GM10847 (cell line): ENCODE results near the gene MIS18A.

ENCODE experiments used
- POLR2A ChIP-seq: IDR thresholded peaks from 2 replicates; pipeline ENCODE4 v1.6.1; 2011; ENCODE audit not compliant: insufficient read length; ENCODE audit errors: extremely low read depth

Gene MIS18A

DNA sequence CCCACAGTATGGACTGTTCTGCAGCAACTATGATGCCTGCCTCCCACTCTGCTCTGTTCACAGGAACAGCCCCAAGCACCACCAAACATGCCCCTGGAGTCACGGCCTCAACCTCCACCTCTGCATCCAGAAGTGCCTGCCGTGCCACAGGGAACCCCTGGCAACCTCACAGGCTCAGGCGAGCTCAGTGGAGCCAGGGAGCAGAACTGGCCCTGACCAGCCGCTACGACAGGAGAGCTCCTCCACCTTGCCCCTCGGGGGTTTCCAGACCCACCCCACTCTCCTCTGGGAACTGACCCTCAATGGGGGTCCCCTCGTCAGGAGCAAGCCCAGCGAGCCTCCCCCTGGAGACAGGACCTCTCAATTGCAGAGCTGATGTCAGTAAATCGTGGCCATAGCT, 32.8 kb upstream of the MIS18A start:
- no peak for TF ChIP-seq POLR2A

DNA sequence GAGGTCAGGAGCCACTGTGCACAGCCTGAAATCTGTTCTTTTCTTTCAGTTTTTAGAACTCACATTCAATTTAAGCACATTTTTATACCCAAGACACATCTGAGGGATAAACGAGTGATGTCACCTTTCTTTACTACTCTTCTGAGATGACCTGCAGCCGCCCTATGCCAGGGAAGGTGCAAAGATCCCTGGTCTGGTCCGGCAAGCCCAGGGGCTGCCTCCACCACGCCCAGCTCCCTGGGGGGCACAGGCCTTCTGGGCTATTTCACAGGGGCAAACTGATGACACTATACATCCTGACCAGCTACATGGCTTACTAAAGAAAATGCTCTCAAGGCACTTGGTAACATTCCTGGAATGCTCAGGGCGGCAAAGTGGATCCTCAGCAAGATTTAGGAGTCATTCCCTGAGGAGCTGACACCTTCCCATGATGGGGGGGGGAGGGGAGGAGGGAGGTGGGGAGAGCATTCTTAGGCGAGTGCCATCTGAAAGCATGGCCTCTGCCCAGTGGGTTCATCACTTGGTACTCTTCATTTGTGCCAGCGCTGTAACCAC, 31.1 kb upstream of the MIS18A start:
- no peak for TF ChIP-seq POLR2A

DNA sequence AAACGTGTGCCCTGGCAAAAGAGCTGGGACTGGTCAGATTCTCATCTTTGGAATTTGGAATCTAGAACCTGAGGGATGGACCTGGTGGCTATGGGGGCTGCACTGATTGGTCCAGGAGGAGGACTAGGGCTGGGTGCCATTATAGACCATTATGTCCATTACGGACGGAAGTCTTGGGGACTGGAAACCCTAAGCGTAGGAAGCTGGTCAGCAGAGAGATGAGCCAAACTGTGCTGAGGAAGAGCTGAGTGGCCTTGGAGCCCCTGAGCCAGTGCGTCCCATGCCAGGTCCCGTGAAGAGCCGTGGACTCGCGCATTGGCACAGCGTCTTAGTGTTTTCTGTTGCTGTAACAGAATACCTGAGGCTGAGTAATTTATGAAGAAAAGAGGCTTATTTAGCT, 29.8 kb upstream of the MIS18A start:
- TF ChIP-seq POLR2A, result no peak

DNA sequence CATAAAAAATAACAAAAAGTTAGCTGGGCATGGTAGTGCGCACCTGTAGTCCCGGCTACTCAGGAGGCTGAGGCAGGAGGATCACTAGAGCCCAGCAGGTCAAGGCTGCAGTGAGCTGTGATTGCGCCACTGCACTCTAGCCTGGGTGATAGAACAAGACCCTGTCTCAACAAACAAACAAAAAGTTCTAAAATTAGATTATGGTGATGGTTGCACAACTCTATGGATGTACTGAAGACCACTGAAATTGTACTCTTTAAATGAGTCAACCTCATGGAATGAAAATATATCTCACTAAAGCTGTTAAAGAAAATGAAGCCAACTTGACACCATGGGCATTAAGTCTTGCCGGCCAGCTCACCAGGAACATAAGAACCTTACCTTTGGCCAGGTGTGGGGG, 28.9 kb upstream of the MIS18A start:
- no peak for TF ChIP-seq POLR2A

DNA sequence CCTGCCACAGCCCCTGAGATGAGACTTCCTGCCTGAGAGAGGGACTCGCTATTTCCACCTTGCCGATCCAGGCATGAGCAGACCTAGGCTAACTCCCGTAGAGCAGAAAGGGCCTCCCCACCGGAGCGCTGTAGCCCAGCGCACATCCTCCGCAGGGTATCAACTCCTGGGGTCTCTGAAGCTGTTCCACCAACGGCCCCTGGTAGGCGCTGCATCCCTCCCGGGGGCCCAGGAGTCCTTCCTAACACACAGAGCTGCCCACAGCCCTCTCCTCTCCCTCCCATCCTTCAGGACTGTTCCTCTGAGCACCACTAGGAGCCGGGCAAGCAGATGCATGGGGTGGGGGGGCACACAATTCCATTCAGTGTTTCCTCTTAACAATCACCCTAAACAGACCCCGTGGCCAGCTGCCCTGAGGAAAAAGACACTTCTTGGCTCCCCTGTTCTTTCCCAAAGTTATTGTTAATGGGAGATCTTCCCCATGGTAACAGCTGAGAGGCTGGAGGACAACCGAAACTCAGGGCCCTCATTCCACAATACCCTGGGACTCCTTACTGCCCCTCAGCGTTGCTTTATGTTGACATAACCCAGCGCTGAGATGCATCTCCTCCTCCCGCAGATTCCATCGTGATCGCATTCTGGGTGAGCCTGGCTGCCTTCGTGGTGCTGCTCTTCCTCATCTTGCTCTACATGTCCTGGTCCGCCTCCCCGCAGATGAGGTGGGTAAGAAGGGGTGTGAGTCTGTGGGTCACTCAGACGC, 27.4 kb upstream of the MIS18A start:
- TF ChIP-seq POLR2A, result no peak

DNA sequence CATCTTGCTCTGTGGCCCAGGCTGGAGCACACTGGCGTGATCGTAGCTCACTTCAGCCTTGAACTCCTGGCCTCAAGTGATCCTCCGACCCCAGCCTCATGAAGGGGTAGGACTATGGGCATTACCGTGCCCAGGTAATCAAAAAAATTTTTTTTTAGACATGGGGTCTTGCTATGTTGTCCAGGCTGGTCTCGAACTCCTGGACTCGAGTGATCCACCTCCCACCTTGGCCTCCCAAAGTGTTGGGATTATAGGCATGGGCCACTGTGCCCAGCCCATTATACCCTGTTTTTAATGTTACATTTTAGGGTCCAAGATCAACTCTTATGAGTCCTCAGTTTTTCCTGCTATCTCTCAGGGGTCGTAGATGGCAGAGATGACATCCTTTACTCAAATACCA, 26.1 kb upstream of the MIS18A start:
- no peak for TF ChIP-seq POLR2A

DNA sequence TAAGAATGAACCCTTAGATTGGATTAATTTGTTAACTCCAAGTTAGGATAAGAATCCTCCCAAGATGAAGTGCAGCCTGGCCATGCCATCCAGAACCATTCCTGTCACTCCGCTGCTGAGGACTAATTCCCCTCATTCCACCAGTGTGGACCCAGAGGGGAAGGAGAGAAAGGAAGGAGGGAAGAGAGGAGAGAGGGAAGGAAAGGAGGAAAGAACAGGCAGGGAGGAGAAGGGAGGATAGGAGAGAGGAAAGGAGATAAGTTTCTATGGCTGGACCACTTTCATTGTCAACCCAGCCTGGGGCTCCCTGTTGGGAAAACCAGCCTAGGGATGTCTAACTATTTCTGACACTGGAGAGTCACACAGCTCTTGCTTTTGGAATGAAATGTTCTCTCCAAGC, 24.5 kb upstream of the MIS18A start:
- TF ChIP-seq POLR2A, result no peak

DNA sequence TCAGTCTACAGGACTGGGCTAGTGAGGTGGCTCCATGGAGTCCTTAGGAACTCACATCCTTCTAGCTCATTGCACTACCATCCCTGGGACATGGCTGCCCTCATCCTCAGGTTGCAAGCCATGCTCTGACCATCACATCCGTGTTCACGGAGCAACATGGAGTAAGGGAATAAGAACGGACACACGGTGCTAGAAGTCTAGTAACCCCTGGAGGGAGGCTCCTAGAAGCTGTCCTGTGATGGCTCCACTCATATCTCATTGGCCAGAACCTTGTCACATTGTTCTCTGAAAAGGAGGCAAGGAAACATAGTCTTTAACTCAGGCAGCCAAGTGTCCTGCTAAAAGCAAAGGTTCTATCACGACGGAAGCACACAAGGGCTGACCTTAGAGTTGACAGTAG, 23.7 kb upstream of the MIS18A start:
- TF ChIP-seq POLR2A, result no peak

DNA sequence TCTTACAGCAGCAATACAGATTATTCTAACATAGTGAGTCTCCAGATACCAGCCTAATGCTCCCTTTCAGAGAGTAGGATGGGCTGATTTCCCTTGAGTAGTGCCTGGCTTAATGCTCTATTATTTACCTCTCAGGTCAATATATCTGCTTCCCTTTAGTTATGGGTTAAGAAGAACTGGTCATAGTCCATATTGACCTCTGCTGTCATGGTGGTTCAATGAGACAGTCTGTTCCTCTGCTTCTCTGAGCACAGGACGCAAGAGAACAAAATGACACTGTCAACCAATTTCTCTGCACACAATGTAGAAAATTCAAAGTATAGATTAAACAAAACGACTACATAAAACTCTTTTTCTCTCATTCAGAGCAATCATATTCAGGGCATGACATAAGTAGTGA, 22.7 kb upstream of the MIS18A start:
- TF ChIP-seq POLR2A, result no peak

DNA sequence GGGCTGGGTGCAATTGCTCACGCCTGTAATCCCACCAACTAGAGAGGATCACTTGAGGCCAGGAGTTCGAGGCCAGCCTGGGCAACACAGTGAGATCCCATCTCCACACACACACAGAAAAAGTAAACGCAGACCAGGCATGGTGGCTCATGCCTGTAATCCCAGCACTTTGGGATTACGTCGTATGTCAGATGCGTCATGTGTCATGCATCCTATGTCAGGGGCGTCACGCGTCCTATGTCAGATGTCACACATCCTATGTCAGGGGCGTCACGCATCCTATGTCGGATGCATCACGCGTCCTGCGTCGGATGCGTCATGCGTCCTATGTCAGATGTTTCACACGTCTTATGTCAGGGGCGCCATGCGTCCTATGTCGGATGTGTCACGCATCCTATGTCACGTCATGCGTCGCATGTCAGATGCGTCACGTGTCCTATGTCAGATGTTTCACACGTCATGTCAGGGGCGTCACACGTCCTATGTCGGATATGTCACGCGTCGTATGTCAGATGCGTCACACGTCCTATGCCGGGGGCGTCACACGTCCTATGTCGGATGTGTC, 21.4 kb upstream of the MIS18A start:
- TF ChIP-seq POLR2A, result no peak

DNA sequence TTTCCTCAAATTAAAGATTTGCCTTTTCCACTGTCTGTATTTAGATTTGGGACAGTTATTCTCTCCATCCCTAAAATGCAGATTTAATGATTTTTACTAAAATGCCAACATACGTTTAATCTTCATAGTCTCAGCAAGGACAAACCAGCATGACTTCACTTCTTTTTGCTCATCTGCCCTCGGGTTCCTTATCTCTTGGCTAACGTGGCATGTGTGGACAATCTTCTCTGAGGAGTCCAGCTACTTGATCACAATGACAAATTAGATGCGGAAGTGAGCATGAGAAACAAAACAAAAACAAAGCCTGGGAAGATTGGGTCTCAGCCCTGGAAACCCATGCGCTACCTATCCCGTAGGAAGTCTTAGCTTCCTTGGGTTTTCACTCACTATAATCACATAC, 20.8 kb upstream of the MIS18A start:
- TF ChIP-seq POLR2A, result no peak

DNA sequence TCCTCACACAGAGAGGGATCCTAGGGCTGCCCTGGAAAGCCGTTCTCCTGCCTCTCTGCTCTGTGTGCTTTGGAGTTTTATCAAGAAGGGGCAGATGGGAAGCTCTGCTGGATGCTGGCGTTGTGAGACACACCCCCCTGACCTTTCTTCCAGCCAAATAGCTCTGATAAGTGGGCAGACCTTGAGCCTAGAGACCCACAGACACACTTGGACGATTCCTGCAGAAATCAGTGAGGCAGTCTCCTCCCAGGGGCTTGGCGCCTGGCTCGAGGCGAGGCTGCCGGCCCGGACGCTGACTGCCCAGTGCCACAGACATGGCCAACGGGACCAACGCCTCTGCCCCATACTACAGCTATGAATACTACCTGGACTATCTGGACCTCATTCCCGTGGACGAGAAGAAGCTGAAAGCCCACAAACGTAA, 19.8 kb upstream of the MIS18A start, which contains the start of gene MRAP:
TSS of gene MRAP (plus strand) at position 198 of the 424 bp plus-strand sequence. CDS start at position 315, 117 bp downstream.
- TF ChIP-seq POLR2A, result no peak

DNA sequence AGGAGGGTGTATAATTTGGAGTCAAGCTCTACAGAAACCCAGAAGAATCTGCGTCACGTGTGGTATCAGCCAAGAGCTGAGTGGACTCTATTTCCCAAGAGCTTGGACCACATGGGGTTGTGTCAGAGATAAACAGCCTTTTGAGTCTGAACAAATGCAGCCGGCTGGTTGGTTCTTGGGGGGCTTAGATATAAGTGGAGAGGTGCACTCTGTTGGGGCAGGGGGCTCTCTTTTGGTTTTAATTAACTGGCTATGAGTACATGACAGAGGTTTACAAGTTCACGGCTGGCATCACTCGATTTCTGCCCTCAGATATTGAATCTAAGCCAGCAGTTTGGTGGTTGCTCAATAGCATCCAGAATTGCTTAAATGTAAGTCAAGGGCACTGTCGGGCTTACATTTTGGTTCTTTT, 19.3 kb upstream of the MIS18A start:
- TF ChIP-seq POLR2A, result no peak

DNA sequence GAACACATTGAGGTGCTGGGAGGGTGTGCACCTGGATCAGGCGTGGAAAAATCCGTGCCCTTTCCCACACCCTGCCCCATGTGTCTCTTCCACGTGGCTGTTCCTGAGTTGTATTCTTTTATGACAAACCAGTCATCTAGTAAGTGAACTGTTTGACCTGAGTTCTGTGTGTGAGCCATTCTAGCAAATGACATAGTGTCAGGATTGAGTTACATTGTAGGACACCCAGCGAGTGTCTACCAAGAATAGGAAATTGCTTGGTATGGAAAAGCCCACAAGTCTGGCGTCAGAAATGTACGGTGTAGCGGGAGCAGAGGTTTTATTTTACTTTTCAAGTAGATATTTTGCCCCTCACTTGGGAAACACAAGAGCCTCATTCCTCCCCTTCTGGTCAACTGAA, 18.6 kb upstream of the MIS18A start:
- no peak for TF ChIP-seq POLR2A

DNA sequence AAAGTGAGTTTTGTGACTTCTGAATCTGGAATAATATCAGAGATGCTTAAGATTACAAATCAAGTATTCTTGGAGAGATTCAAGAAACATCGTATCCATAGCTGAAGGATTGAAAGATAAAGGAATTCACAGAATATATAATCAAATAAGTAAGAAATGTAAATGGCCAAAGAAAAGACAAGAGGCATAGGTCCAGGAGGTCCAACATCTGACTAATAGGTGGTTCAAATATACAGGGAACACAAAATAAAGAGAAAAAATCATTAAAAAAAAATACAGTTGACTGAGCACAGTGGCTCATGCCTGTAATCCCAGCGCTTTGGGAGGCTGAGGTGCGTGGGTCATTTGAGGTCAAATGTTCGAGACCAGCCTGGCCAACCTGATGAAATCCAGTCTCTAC, 6.6 kb upstream of the MIS18A start:
- no peak for TF ChIP-seq POLR2A

DNA sequence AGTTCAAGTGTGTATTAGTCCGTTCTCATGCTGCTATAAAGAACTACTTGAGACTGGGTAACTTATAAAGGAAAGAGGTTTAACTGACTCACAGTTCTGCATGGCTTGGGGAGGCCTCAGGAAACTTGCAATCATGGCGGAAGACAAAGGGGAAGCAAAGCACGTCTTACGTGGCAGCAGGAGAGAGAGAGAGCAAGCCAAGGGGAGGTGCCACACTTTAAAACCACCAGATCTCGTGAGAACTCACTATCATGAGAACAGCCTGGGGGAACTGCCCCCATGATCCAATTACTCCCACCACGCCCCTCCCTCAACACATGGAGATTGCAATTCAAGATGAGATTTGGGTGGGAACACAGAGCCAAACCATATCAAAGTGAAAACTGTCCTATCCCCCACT, 4.1 kb upstream of the MIS18A start:
- TF ChIP-seq POLR2A, result no peak

DNA sequence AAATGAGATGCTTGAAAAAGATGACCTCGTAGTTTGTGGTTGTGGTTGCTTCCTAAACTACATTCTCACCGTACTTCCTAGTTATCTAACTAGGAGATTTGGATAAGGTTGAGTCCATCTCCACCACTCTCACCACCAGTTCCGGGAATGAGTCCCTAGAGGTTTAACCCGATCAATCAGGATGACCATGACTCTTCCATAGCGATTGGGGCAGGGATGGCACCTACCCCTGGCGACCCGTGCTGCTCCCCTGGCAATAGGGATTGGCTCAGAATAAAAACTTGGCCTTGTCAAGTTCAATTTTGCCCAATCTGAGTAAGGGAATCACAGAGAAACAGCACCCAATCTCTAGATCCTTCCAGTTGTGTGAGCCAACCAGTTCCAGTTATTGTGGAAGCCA, 2.7 kb upstream of the MIS18A start:
- no peak for TF ChIP-seq POLR2A
